ENCODE results near the gene CTDSPL. TPM values are rescaled to one million over a fixed set of nuclear protein-coding genes. Genes with fewer than 3 reads are reported as not detected.

Gene CTDSPL
- total and polyA plus RNA-seq, 4 donors = 8.4 to 17.2 (median 14.2) TPM

DNA sequence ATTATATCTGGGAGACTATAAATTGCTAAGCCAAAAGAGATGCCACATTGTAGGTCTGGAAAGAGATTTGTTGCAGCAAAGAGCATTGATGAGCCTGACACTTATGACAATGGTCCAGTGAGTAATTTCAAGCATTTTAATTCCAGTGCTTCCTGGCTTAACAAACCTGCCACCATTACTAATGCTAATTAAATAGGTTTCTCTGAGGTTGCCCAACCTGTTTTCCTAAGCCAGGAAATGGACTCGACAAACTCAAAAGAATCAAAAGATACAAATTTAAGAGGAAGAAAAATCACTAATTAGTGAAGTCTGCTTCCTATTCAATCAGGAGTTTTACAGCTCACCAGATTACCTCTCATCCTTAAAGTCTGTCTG lies 36.7 kb upstream of the CTDSPL start:
- H3K9me3 ChIP-seq (ENCODE audit: control insufficient read depth in 4 of 4, low read length in 3 of 4) = no peaks in the 10 kb centered on the region
- H3K4me1 ChIP-seq (ENCODE audit: control insufficient read depth in 4 of 4, insufficient read depth in 4 of 4, low read length in 3 of 4) = no peaks in the 10 kb centered on the region
- TF ChIP-seq, protein P1, sequence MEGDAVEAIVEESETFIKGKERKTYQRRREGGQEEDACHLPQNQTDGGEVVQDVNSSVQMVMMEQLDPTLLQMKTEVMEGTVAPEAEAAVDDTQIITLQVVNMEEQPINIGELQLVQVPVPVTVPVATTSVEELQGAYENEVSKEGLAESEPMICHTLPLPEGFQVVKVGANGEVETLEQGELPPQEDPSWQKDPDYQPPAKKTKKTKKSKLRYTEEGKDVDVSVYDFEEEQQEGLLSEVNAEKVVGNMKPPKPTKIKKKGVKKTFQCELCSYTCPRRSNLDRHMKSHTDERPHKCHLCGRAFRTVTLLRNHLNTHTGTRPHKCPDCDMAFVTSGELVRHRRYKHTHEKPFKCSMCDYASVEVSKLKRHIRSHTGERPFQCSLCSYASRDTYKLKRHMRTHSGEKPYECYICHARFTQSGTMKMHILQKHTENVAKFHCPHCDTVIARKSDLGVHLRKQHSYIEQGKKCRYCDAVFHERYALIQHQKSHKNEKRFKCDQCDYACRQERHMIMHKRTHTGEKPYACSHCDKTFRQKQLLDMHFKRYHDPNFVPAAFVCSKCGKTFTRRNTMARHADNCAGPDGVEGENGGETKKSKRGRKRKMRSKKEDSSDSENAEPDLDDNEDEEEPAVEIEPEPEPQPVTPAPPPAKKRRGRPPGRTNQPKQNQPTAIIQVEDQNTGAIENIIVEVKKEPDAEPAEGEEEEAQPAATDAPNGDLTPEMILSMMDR (IDR thresholded peaks at IDR 0.05; ENCODE audit: low read depth, low read length, missing input control) = no peak
- no peak for TF ChIP-seq YY1 (IDR thresholded peaks at IDR 0.05)
- DNase-seq (ENCODE audit: low spot score) = no peak
- peaks cover 0 to 5% (median 2%) of the 10 kb centered on the region in 4 donors for H3K36me3 ChIP-seq (ENCODE audit: control insufficient read depth in 4 of 4, insufficient read depth in 3 of 4, low read depth in 1 of 4, low read length in 3 of 4)
- no peaks in the 10 kb centered on the region for H3K27me3 ChIP-seq (ENCODE audit: control insufficient read depth in 4 of 4, insufficient read depth in 4 of 4, low read length in 3 of 4)
- WGBS = 65% methylated on average over 1 of the region's 1 CpG
- no peak overlapping the region for H3K4me3 ChIP-seq (ENCODE audit: low read depth in 1 of 3, low read length in 3 of 3)
- no peak overlapping the region for H3K9ac ChIP-seq (ENCODE audit: low read depth in 1 of 2, low read length in 2 of 2)
- no peak overlapping the region for H3K27ac ChIP-seq (ENCODE audit: low read depth in 1 of 2, low read length in 2 of 2)

DNA sequence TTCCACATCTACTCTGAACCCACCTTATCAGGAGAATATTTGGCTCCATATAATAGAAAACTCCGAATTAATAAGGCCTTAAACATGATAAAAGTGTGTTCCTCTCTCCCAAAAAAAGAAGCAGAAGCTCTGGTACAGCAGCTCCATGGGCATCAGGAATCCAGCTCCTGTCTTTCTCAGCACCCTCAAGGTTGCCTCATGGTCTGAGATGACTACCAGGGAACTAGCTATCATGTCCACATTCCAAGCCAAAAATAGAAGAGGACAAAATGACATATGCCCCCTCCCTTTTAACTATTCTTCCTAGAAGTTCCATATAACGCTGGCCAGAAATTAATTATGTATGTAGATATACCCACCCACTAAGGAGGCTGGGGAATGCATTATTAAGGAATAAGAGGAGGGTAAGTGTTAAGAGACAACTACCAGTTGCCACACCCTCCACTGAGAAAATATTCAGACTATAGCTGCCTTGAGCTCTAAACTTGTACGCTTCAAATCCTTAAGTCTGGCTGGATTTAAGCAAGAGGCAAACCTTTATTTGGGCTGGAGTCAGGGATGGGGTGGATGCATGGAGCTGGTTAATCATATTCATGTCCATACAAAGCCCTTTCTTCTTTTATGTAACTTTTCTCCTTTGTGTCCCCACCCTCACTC lies 35.8 kb upstream of the CTDSPL start:
- WGBS = 83% methylated on average over 3 of the region's 3 CpGs

More for the DNA sequence above, 35.8 kb upstream of the CTDSPL start:
- peaks cover 0 to 3% (median 0%) of the 10 kb centered on the region in 4 donors for H3K36me3 ChIP-seq (ENCODE audit: control insufficient read depth in 4 of 4, insufficient read depth in 3 of 4, low read depth in 1 of 4, low read length in 3 of 4)
- no peaks in the 10 kb centered on the region for H3K9me3 ChIP-seq (ENCODE audit: control insufficient read depth in 4 of 4, low read length in 3 of 4)
- no peak overlapping the region for H3K27ac ChIP-seq (ENCODE audit: low read depth in 1 of 2, low read length in 2 of 2)
- no peak for DNase-seq (ENCODE audit: low spot score)
- no peak overlapping the region for H3K9ac ChIP-seq (ENCODE audit: low read depth in 1 of 2, low read length in 2 of 2)
- TF ChIP-seq RAD21 (IDR thresholded peaks at IDR 0.05) = no peak
- TF ChIP-seq, protein P2, sequence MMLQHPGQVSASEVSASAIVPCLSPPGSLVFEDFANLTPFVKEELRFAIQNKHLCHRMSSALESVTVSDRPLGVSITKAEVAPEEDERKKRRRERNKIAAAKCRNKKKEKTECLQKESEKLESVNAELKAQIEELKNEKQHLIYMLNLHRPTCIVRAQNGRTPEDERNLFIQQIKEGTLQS (IDR thresholded peaks at IDR 0.05) = no peak
- no peak for TF ChIP-seq HNF4A (conservative IDR thresholded peaks at IDR 0.05)
- TF ChIP-seq, protein P3, sequence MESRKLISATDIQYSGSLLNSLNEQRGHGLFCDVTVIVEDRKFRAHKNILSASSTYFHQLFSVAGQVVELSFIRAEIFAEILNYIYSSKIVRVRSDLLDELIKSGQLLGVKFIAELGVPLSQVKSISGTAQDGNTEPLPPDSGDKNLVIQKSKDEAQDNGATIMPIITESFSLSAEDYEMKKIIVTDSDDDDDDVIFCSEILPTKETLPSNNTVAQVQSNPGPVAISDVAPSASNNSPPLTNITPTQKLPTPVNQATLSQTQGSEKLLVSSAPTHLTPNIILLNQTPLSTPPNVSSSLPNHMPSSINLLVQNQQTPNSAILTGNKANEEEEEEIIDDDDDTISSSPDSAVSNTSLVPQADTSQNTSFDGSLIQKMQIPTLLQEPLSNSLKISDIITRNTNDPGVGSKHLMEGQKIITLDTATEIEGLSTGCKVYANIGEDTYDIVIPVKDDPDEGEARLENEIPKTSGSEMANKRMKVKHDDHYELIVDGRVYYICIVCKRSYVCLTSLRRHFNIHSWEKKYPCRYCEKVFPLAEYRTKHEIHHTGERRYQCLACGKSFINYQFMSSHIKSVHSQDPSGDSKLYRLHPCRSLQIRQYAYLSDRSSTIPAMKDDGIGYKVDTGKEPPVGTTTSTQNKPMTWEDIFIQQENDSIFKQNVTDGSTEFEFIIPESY (IDR thresholded peaks at IDR 0.05) = no peak
- no peak for TF ChIP-seq FOXA1 (IDR thresholded peaks at IDR 0.05)
- no peak for TF ChIP-seq EGR1 (IDR thresholded peaks at IDR 0.05; ENCODE audit: low read depth in 2 of 2)
- TF ChIP-seq, protein P1 (IDR thresholded peaks at IDR 0.05; ENCODE audit: low read depth, low read length, missing input control) = no peak
- TF ChIP-seq NR2F2 (IDR thresholded peaks at IDR 0.05) = no peak
- TF ChIP-seq TAF1 (conservative IDR thresholded peaks at IDR 0.05) = no peak
- no peak for TF ChIP-seq HNF4G (IDR thresholded peaks at IDR 0.05)
- TF ChIP-seq, protein P4, sequence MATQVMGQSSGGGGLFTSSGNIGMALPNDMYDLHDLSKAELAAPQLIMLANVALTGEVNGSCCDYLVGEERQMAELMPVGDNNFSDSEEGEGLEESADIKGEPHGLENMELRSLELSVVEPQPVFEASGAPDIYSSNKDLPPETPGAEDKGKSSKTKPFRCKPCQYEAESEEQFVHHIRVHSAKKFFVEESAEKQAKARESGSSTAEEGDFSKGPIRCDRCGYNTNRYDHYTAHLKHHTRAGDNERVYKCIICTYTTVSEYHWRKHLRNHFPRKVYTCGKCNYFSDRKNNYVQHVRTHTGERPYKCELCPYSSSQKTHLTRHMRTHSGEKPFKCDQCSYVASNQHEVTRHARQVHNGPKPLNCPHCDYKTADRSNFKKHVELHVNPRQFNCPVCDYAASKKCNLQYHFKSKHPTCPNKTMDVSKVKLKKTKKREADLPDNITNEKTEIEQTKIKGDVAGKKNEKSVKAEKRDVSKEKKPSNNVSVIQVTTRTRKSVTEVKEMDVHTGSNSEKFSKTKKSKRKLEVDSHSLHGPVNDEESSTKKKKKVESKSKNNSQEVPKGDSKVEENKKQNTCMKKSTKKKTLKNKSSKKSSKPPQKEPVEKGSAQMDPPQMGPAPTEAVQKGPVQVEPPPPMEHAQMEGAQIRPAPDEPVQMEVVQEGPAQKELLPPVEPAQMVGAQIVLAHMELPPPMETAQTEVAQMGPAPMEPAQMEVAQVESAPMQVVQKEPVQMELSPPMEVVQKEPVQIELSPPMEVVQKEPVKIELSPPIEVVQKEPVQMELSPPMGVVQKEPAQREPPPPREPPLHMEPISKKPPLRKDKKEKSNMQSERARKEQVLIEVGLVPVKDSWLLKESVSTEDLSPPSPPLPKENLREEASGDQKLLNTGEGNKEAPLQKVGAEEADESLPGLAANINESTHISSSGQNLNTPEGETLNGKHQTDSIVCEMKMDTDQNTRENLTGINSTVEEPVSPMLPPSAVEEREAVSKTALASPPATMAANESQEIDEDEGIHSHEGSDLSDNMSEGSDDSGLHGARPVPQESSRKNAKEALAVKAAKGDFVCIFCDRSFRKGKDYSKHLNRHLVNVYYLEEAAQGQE (IDR thresholded peaks at IDR 0.05) = no peak
- TF ChIP-seq FOXA2 (IDR thresholded peaks at IDR 0.05) = no peak
- no peak for TF ChIP-seq RXRA (IDR thresholded peaks at IDR 0.05)
- TF ChIP-seq SP1 (IDR thresholded peaks at IDR 0.05) = no peak
- TF ChIP-seq, protein P5, sequence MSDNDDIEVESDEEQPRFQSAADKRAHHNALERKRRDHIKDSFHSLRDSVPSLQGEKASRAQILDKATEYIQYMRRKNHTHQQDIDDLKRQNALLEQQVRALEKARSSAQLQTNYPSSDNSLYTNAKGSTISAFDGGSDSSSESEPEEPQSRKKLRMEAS (IDR thresholded peaks at IDR 0.05) = no peak
- no peak for TF ChIP-seq JUND (IDR thresholded peaks at IDR 0.05)
- TF ChIP-seq GABPA (IDR thresholded peaks at IDR 0.05 in 1 of 2, conservative IDR thresholded peaks at IDR 0.05 in 1 of 2) = no peak
- TF ChIP-seq YY1 (IDR thresholded peaks at IDR 0.05) = no peak
- no peaks in the 10 kb centered on the region for H3K27me3 ChIP-seq (ENCODE audit: control insufficient read depth in 4 of 4, insufficient read depth in 4 of 4, low read length in 3 of 4)
- no peaks in the 10 kb centered on the region for H3K4me1 ChIP-seq (ENCODE audit: control insufficient read depth in 4 of 4, insufficient read depth in 4 of 4, low read length in 3 of 4)
- no peak overlapping the region for H3K4me3 ChIP-seq (ENCODE audit: low read depth in 1 of 3, low read length in 3 of 3)
